Upper lobe of left lung (tissue), 6 donors: Measurements from ENCODE around the gene SOX13. TPM values are rescaled to one million over a fixed set of nuclear protein-coding genes. Genes with fewer than 3 reads are reported as not detected.
A peak's percentile ranks its signal among the peaks of the same experiment; 100 is the strongest.

Experiments
- ATAC-seq, 2 donors: fragments of 200-7000 bp; cut with Tn5 transposase; one replicate each; pipeline ENCODE4 v1.9.1; 2022; ENCODE audit warnings: mild to moderate bottlenecking in 2 of 2, moderate library complexity in 2 of 2; ENCODE audit not compliant: low FRiP score in 2 of 2
- DNase-seq, 2 donors: peaks; one replicate each; pipeline ENCODE4 v3.0.0-alpha.2; 2019 to 2020
- H3K27ac ChIP-seq, 4 donors: fragments of 200-600 bp; sonication (generic); one replicate each; pipeline ENCODE4 v1.5.1; 2016 to 2019
- H3K27me3 ChIP-seq, 4 donors: fragments of 200-600 bp; sonication (generic); one replicate each; pipeline ENCODE4 v1.5.1; 2017 to 2019
- H3K36me3 ChIP-seq, 4 donors: fragments of 200-600 bp; sonication (generic); one replicate each; pipeline ENCODE4 v1.5.1; 2016 to 2019
- H3K4me1 ChIP-seq, 4 donors: fragments of 200-600 bp; sonication (generic); one replicate each; pipeline ENCODE4 v1.5.1; 2018 to 2019
- H3K4me3 ChIP-seq, 4 donors: fragments of 200-600 bp; sonication (generic); one replicate each; pipeline ENCODE4 v1.5.1; 2017 to 2019; ENCODE audit warnings: mild to moderate bottlenecking in 2 of 4, moderate library complexity in 1 of 4
- H3K9me3 ChIP-seq, 4 donors: fragments of 200-600 bp; sonication (generic); one replicate each; pipeline ENCODE4 v1.5.1; 2018 to 2019
- EP300 ChIP-seq, 4 donors: sonication (generic); formaldehyde crosslinking; IDR thresholded peaks; one replicate each; pipeline ENCODE4 v1.5.1; 2017; ENCODE audit warnings: antibody characterized with exemption in 4 of 4, control low read depth in 2 of 4
- POLR2A ChIP-seq, 4 donors: fragments of 450-650 bp; IDR thresholded peaks; one replicate each; pipeline ENCODE4 v1.5.1; 2016 to 2017; ENCODE audit warnings: antibody characterized with exemption in 4 of 4, mild to moderate bottlenecking in 2 of 4
- POLR2AphosphoS5 ChIP-seq, 2 donors: sonication (generic); formaldehyde crosslinking; IDR thresholded peaks; one replicate each; pipeline ENCODE4 v1.5.1; 2017; ENCODE audit warnings: antibody characterized with exemption in 2 of 2
- WGBS, 2 donors: methylation state at CpG; one replicate each; pipeline ENCODE4 v1.1.5; 2017 to 2018; 5-methylcytosine and 5-hydroxymethylcytosine counted together
- total RNA-seq, 6 donors: library from RNA; depleted of rRNA in 4 of 6; stranded (reverse); fragments of >200 nt in 4 of 6; gene quantifications; one replicate each; pipeline versions ENCODE4 v1.1.0 to v1.2.1, GENCODE V29; 2016 to 2021
- TF ChIP-seq, protein P1 (sequence below), 6 experiments: fragments of 450-650 bp in 4 of 6; fragments of 200-600 bp in 2 of 6; sonication (generic) in 2 of 6; IDR thresholded peaks; one replicate each; pipeline ENCODE4 v1.5.1; 2016 to 2019; ENCODE audit warnings: antibody characterized with exemption in 6 of 6
- donor health status: DM: no; HTN: no; CAD: no; lungs with moderate emphysema.
- donor health status: DM: no; HTN: yes; CAD: no; lungs with severe emphysema.

SOX13 gene
- total RNA-seq, 6 donors from 2014 or later: 33.8 to 76.5 (median 63.9) TPM

DNA sequence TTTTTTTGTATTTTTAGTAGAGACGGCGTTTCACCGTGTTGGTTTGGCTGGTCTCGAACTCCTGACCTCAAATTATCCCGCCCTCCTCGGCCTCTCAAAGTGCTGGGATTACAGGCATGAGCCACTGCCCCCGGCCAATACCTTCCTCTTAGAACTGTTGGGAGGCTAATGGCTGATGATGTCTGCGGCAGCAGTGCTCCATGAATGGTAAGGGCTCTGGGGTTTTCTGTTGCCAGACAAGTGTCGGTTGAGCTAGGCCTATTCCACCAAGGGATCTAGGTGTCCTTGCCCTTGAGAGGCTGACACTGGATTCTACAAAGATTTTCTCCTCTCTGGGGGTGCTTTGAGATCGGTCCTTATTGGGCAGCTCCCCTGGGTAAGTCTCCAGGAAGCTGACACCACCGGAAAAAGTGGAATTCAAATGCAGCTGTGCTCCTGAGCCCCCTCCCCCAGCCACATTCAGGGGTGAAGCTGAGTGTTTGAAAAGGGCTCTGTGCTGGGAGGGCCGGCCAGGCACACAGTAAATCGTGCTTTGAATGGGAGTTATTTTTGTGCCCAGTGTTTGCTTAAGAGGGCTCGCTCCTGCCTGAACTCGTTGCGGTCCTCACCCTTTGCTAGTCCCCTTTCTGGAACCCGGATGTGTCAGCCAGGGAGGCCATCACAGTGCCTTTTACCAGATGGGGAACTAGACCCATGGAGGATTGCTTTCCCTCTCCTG, 5.2 kb downstream of the SOX13 start:
- WGBS, 2 donors: 42 to 51% methylated on average over 10 to 17 of the region's 17 CpGs

DNA sequence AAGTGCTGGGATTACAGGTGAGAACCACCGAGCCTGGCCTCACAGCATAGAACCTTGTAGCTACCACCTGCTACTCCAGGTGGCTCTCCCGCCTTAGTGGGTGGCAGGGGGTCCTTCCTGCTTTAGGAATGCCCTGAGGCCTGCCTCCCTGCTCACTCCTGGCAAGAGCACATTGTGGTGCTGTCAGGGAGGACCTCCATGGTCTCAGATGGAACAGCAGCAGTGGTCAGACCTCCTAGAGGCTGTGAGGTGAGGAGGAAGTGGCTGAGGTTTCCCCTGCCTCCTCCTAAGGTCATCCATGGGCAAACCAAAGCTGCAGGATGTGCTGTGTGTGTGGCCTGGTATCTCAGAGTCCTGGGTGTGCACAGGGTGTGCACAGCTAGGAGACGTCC, 6.7 kb downstream of the SOX13 start:
- Histone ChIP-seq H3K27ac (peak overlapping the region; percentile 82 to 92 (median 92)), H3K4me3 (peak overlapping the region in 2 of 4 donors; percentile 7 to 15), H3K4me1 (peaks cover 84 to 95% (median 91%) of the 10 kb centered on the region in 4 donors), H3K36me3 (no peaks in the 10 kb centered on the region), H3K27me3 (peaks cover 0 to 3% (median 0%) of the 10 kb centered on the region in 4 donors), H3K9me3 (no peaks in the 10 kb centered on the region)
- 66 to 70% methylated on average over 3 of the region's 3 CpGs for WGBS, 2 donors
- TF ChIP-seq POLR2AphosphoS5 (IDR thresholded peaks at IDR 0.05) (no peak), POLR2A (IDR thresholded peaks at IDR 0.05) (no peak), EP300 (IDR thresholded peaks at IDR 0.05) (no peak)
- TF ChIP-seq, protein P1, sequence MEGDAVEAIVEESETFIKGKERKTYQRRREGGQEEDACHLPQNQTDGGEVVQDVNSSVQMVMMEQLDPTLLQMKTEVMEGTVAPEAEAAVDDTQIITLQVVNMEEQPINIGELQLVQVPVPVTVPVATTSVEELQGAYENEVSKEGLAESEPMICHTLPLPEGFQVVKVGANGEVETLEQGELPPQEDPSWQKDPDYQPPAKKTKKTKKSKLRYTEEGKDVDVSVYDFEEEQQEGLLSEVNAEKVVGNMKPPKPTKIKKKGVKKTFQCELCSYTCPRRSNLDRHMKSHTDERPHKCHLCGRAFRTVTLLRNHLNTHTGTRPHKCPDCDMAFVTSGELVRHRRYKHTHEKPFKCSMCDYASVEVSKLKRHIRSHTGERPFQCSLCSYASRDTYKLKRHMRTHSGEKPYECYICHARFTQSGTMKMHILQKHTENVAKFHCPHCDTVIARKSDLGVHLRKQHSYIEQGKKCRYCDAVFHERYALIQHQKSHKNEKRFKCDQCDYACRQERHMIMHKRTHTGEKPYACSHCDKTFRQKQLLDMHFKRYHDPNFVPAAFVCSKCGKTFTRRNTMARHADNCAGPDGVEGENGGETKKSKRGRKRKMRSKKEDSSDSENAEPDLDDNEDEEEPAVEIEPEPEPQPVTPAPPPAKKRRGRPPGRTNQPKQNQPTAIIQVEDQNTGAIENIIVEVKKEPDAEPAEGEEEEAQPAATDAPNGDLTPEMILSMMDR (IDR thresholded peaks at IDR 0.05): no peak
- ATAC-seq (no peak), DNase-seq (no peak)

More for the DNA sequence above, 5.2 kb downstream of the SOX13 start:
- DNase-seq: peak in 1 of 2 donors; percentile 79
- peak overlapping the region in 2 of 4 donors; percentile 7 to 19 for H3K4me3 ChIP-seq
- no peaks in the 10 kb centered on the region for H3K9me3 ChIP-seq
- peak overlapping the region; percentile 82 to 92 (median 92) for H3K27ac ChIP-seq
- peaks cover 0 to 7% (median 0%) of the 10 kb centered on the region in 4 donors for H3K27me3 ChIP-seq
- no peaks in the 10 kb centered on the region for H3K36me3 ChIP-seq
- peaks cover 70 to 86% (median 79%) of the 10 kb centered on the region in 4 donors for H3K4me1 ChIP-seq
- ATAC-seq: no peak
- peak in 1 of 4 donors; percentile 19 for TF ChIP-seq POLR2A (IDR thresholded peaks at IDR 0.05)
- TF ChIP-seq, protein P1 (IDR thresholded peaks at IDR 0.05): no peak
- peak in 1 of 2 donors; percentile 11 for TF ChIP-seq POLR2AphosphoS5 (IDR thresholded peaks at IDR 0.05)

DNA sequence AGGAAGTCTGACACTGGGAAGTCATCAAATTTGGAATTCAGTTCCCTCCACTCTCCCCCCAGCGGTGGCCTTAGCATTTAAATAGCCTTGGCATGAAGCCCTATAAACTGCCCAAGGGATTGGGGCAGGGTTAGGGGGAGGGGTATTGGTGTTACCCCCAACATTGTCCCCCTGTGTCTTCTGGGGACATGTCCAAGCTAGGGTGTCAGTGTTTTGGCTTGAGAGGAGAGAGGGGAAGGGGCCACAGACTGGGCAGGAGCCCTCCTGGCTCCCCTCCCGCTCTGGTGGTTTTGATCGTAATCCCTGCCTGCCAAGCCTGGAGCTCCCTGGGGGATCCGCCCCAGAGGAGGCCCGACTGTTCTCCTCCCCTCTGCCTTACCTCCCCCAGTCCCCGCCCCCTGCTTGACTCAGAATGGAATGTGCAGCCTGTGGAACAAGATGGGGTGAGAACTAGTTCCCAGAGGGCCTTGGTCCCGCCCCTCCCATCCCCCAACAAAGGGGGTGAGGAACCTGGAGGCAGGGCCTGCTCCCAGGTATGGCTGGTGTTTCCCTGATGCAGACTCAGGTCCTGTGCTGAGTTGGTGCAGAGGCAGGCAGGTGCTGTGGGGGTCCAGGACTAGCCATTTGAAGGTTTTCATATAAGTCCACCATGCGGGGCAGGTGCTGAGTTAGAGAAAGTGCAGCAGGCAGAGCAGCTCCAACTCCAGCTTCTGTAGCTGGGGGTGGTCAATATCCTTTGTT, 7.4 kb downstream of the SOX13 start:
- Histone ChIP-seq H3K27ac (peak overlapping the region; percentile 82 to 92 (median 92)), H3K9me3 (no peaks in the 10 kb centered on the region), H3K36me3 (no peaks in the 10 kb centered on the region), H3K4me1 (peaks cover 91 to 98% (median 94%) of the 10 kb centered on the region in 4 donors), H3K4me3 (peak overlapping the region in 2 of 4 donors; percentile 7 to 15), H3K27me3 (no peaks in the 10 kb centered on the region)
- DNase-seq: peak; percentile 26 to 96
- 26 to 48% methylated on average over 2 to 7 of the region's 8 CpGs for WGBS, 2 donors
- peak in 2 of 4 donors; percentile 37 to 67 for TF ChIP-seq POLR2A (IDR thresholded peaks at IDR 0.05)
- TF ChIP-seq EP300 (IDR thresholded peaks at IDR 0.05): peak in 1 of 4 donors; percentile 54
- TF ChIP-seq, protein P1 (IDR thresholded peaks at IDR 0.05): peak in 1 of 6 experiments; percentile 13
- TF ChIP-seq POLR2AphosphoS5 (IDR thresholded peaks at IDR 0.05): peak in 1 of 2 donors; percentile 54
- ATAC-seq: peak; percentile 70 to 93

DNA sequence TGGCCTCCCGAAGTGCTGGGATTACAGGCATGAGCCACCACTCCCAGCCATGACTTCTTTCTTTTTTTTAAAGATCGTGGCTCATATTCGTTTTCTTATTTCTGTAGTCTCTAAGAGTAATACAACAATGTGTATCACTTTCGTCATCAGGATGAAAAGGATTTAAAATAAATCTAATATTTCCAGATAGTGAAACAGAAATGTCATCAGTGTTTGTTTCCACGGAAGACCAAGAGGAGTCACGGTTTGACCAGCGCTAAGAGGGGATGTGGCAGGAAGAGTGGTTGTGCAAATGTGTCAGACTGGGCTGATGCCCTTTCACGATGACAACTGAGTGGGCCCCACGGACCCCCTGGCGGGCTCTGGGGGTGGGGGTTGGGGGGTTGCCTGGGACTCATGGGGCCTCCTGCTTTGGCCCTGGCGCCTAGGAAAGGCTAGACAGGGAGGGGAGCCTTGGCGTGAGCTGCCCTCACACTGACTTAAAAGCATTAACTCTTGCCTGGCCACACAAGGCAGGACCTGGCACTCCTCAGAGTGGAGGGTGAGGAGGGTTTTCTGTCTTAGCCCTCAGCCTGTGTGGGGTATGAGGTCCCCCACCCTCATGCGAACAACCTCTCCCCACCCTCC, 8.4 kb downstream of the SOX13 start:
- TF ChIP-seq EP300 (IDR thresholded peaks at IDR 0.05) (no peak), POLR2A (IDR thresholded peaks at IDR 0.05) (no peak), POLR2AphosphoS5 (IDR thresholded peaks at IDR 0.05) (no peak)
- TF ChIP-seq, protein P1 (IDR thresholded peaks at IDR 0.05): no peak
- Histone ChIP-seq H3K36me3 (no peaks in the 10 kb centered on the region), H3K4me3 (peak overlapping the region in 2 of 4 donors; percentile 0 to 7), H3K4me1 (peaks cover 95% of the 10 kb centered on the region in 4 donors), H3K27ac (peak overlapping the region; percentile 82 to 92 (median 92)), H3K9me3 (no peaks in the 10 kb centered on the region), H3K27me3 (no peaks in the 10 kb centered on the region)
- WGBS, 2 donors: 24 to 25% methylated on average over 11 to 12 of the region's 13 CpGs
- peak in 1 of 2 donors; percentile 50 for DNase-seq
- ATAC-seq: peak in 1 of 2 donors; percentile 12
